D721Med (cell line): Measurements from ENCODE around the gene CPEB1.

Source experiments
- DNase-seq: peaks from one replicate; pipeline ENCODE4 v3.0.0; 2011; ENCODE audit warnings: low spot score; ENCODE audit not compliant: insufficient read length
- FAIRE-seq: peaks from 2 replicates; lab custom pipeline; 2011; peaks lifted over from hg19 to GRCh38; lab: Jason Lieb, UNC
- TF ChIP-seq, protein P1 (sequence below): IDR thresholded peaks from 2 replicates; pipeline ENCODE4 v1.5.1; 2012; ENCODE audit warnings: mild to moderate bottlenecking, control low read depth; ENCODE audit not compliant: insufficient read depth; ENCODE audit errors: missing control alignments

CPEB1 gene

DNA sequence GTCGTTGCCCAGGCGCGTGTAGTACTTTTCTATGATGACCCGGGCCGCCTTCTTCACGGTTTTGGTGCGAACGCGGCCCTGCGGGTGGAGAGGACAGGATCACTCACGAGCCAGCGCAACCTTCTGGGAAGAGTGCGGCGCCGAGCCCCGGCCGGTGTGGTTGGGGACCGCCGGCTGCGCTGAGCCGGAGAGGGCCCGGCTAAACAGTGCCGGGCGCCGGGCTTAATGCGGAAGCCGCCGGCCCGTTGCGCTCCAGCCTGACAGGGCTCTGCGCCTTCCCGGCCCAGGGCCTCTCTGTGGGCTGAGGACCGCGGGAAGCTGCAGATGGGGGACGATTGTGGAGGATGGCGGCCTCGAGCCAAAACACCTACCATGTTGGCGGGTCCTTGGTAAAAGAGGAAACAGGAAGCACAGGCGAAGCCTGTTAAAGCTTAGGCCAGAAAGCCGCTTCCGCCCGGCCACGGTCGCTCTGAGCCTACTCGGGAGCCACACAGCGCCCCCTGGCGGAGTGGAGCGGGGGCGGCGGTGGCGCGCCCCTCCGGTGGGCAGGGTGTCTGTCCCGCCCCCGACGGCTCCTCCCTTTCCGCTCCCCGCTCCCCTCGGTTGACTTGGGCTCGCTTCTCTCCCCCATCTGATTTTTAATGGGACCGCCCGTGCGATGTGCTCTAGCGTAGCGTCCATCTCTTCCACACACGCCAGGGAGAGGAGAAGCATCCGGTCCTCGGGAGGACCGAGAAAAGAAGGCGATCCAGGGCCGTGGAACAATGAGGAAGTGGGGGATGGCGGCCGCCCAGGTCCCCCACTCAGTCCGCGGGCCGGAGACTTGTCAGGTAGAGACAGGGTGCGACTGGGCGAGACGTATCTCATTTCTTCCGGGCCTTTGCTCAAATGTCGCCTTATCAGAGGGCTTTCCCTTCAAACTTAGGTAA lies 106.8 kb downstream of the CPEB1 start, which contains the start of gene RPS17:
Gene RPS17 (minus strand): TSS at position 403 of the 929 bp plus-strand sequence. CDS start 29 bp downstream, at position 374.
- FAIRE-seq, result no peak
- DNase-seq, result peak; percentile 98
- TF ChIP-seq, protein P1, sequence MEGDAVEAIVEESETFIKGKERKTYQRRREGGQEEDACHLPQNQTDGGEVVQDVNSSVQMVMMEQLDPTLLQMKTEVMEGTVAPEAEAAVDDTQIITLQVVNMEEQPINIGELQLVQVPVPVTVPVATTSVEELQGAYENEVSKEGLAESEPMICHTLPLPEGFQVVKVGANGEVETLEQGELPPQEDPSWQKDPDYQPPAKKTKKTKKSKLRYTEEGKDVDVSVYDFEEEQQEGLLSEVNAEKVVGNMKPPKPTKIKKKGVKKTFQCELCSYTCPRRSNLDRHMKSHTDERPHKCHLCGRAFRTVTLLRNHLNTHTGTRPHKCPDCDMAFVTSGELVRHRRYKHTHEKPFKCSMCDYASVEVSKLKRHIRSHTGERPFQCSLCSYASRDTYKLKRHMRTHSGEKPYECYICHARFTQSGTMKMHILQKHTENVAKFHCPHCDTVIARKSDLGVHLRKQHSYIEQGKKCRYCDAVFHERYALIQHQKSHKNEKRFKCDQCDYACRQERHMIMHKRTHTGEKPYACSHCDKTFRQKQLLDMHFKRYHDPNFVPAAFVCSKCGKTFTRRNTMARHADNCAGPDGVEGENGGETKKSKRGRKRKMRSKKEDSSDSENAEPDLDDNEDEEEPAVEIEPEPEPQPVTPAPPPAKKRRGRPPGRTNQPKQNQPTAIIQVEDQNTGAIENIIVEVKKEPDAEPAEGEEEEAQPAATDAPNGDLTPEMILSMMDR, result peak; percentile 86

DNA sequence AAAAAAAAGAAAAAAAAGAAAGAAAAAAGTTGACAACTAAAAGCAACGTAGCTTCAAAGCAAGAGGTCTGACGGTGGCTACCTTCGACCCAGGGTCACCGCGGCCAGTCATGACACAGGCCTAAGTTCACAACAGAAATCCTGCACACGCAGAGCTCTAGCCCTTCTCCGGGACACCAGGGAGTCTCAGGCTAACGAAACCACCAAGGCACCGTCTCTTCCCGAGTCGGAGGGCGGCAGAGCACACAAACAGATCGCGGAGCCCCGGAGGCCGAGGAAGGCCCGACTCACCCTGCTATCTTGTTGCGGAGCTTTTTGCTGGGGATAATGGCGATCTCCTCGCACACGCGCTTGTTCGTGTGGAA lies 107.5 kb downstream of the CPEB1 start:
- DNase-seq (no peak), FAIRE-seq (no peak)
- TF ChIP-seq, protein P1, result no peak

DNA sequence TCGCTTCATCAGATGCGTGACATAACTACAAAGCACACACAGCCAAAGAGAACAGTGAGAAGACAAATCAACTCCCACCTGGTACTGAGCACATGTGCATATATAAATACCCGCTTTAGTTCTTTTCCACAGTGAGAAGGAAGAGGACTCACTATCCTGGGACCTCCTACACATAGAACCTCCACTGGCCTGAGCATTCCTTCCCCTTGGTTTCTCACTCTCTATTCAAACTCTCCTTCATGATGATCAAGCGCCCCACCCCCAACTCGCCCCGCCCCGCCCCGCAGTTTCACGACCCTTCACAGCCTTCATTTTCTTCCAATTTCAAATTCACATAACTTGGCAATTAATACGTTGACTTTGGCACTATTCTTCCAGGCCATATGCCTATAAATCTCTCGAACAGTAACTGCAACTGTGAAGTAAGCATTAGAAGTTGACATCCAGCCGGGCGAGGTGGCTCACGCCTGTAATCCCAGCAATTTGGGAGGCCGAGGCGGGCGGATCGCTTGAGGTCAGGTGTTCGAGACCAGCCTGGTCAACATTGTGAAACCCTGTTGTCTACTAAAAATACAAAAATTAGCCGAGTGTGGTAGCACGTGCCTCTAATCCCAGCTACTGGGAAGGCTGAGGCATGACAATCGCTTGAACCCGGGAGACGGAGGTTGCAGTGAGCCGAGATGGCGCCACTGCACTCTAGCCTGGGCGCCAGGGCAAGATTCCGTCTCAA lies 108.0 kb downstream of the CPEB1 start:
- DNase-seq (no peak), FAIRE-seq (no peak)
- TF ChIP-seq, protein P1, result no peak

DNA sequence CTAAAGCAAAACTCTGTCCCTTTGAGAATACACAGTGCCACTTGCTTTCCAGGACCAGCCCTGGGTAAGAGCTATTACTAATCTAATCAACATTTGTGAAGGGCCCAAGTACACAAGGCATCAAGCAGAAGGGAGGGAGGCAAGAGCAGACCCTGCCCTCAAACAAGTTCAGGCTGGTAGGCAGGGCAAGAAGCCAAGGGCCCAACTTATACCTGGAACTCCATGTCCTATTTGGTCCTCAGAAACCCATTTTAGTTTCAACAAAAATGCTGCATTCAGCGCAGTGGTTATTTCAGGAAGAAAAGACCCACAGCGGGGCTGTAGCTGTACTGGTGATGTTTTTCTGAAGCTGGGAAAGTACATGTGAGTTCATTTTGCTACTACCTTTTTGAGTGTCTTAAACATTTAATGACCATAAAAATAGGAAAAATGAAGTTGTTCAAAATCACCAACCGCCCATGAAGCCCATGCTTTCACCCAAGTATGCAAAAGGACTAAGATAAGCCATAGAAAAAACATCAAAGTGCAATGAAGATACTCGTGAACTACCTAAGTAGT lies 109.7 kb downstream of the CPEB1 start:
- TF ChIP-seq, protein P1, result no peak
- FAIRE-seq (no peak), DNase-seq (no peak)

DNA sequence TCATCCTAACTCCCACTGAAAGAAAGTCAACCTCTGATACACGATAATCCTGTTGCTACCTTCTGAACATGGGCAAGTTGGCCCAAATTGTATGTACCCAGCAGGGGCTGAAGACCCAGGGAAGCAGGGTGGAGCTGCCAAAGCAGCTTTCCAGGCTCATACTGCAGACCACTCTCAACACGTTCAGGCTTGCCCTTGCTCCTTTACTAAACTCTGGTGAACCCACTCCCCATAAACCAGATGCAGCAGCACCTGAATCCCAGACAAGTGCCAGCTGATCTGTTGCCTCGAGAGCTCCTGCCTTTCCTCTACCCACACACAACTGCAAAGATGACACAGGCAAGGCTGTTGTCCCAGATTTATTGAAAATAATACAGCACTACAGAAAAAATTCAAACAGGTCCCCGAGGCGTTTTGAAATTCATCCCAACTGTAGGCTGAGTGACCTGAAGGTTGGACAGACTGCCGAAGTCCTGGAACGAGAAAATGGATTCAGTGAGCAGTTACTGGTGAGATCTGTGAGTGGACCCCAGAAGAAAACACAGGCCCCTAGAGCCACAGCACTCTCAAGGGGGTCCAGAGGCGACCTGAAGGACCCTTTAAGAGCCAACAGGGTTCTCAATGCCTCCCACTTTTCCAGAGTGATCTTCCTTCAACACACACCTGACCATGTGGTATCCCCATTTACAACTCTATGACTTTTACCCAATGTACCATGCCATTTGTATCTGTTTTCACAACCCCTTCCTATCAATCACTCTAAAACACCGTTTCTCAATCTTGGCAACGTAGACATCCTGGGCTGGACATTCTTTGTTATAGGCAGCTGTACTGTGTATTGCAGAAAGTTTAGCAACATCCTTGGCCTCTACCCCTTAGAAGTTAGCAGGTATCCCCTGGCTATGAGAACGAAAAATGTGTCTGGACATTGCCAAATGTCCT lies 110.5 kb downstream of the CPEB1 start:
- TF ChIP-seq, protein P1, result no peak
- DNase-seq, result no peak
- FAIRE-seq, result no peak
